Stomach smooth muscle (tissue), 2 donors: ENCODE measurements around the gene VPS45.
A peak's percentile ranks its signal among the peaks of the same experiment; 100 is the strongest.

Source experiments
- H3K27ac ChIP-seq: one replicate; pipeline ENCODE4 v1.7.0; 2013; ENCODE audit warnings: mild to moderate bottlenecking, low read length, inconsistent platforms
- H3K27me3 ChIP-seq, 2 donors: one replicate each; pipeline ENCODE4 v1.7.0; 2013; ENCODE audit warnings: low read length in 2 of 2; ENCODE audit not compliant: insufficient read depth in 2 of 2, control insufficient read depth in 1 of 2
- H3K36me3 ChIP-seq, 2 donors: one replicate each; pipeline ENCODE4 v1.7.0; 2013; ENCODE audit warnings: low read length in 2 of 2; ENCODE audit not compliant: control insufficient read depth in 2 of 2, insufficient read depth in 2 of 2
- H3K4me1 ChIP-seq: one replicate; pipeline ENCODE4 v1.7.0; 2013; ENCODE audit warnings: low read length; ENCODE audit not compliant: control insufficient read depth, insufficient read depth
- H3K4me3 ChIP-seq, 2 donors: one replicate each; pipeline ENCODE4 v1.7.0; 2013; ENCODE audit warnings: low read length in 2 of 2
- H3K9ac ChIP-seq, 2 donors: one replicate each; pipeline ENCODE4 v1.7.0; 2013; ENCODE audit warnings: low read length in 2 of 2, mild to moderate bottlenecking in 1 of 2
- H3K9me3 ChIP-seq, 2 donors: one replicate each; pipeline ENCODE4 v1.7.0; 2013; ENCODE audit warnings: low read length in 2 of 2; ENCODE audit not compliant: control insufficient read depth in 2 of 2
- donor health status: healthy.
- donor health status: Pancreatic carcinoma.

Gene VPS45

GRCh38 chr1:150093805-150094204 lies 26.2 kb downstream of the VPS45 start:
- H3K9me3 ChIP-seq = no peaks in the 10 kb centered on the region
- H3K27ac ChIP-seq = peak overlapping the region; percentile 46
- H3K9ac ChIP-seq = no peak overlapping the region
- H3K27me3 ChIP-seq = no peaks in the 10 kb centered on the region
- H3K4me1 ChIP-seq = no peaks in the 10 kb centered on the region
- H3K4me3 ChIP-seq = no peak overlapping the region
- peaks cover 6 to 20% of the 10 kb centered on the region in 2 donors for H3K36me3 ChIP-seq

DNA sequence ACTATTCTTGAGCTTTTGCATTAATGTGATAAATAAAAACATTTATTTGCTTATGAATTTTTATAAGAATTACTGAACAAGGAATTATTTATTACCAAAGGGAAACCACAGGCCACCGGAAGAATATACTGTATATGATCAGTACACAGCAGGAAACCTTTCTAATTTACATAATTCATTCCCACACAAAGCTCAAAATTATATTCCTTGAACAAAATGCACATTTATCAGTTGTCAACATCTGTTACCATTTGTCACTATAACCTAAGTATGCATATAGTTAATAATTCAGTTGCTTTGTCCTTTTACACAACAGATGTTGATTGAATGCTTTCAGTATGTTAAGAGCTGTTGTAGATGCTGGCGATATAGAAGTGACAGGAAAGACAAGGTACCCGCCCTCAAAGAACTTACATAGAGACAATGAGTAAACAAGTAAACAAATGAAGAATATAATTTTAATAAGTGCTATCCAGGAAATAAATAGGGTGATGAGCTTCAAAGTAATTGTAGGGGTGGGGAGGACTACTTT lies 27.2 kb downstream of the VPS45 start:
- H3K27me3 ChIP-seq = no peaks in the 10 kb centered on the region
- no peak overlapping the region for H3K4me3 ChIP-seq
- H3K9me3 ChIP-seq = no peaks in the 10 kb centered on the region
- H3K27ac ChIP-seq = no peak overlapping the region
- no peaks in the 10 kb centered on the region for H3K4me1 ChIP-seq
- peaks cover 6 to 20% of the 10 kb centered on the region in 2 donors for H3K36me3 ChIP-seq
- no peak overlapping the region for H3K9ac ChIP-seq

DNA sequence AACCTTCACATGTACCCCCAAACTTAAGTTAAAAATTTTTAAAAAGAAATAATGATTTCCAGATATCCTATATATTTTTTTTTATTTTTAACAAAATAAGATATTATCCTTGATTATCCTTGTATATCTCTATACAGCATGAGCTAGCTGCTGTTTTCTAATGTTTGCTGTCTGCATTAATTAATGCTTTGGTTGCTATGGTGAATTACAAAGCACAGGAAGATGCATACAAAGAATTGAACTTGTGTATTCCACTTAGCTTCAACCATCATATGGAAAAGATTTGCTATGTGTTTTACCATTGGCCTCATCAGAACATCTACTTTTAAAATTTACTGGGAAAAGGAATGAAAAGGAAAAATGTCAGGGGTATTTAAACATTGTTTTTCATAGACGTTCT lies 35.4 kb downstream of the VPS45 start:
- H3K9me3 ChIP-seq = no peaks in the 10 kb centered on the region
- H3K27ac ChIP-seq = no peak overlapping the region
- no peak overlapping the region for H3K9ac ChIP-seq
- peaks cover 2 to 6% of the 10 kb centered on the region in 2 donors for H3K36me3 ChIP-seq
- no peaks in the 10 kb centered on the region for H3K27me3 ChIP-seq
- no peak overlapping the region for H3K4me3 ChIP-seq
- no peaks in the 10 kb centered on the region for H3K4me1 ChIP-seq

GRCh38 chr1:150106341-150106740 lies 38.8 kb downstream of the VPS45 start:
- peaks cover 2 to 3% of the 10 kb centered on the region in 2 donors for H3K36me3 ChIP-seq
- H3K27me3 ChIP-seq = no peaks in the 10 kb centered on the region
- no peaks in the 10 kb centered on the region for H3K4me1 ChIP-seq
- H3K9me3 ChIP-seq = no peaks in the 10 kb centered on the region
- no peak overlapping the region for H3K9ac ChIP-seq
- no peak overlapping the region for H3K4me3 ChIP-seq
- H3K27ac ChIP-seq = no peak overlapping the region

DNA sequence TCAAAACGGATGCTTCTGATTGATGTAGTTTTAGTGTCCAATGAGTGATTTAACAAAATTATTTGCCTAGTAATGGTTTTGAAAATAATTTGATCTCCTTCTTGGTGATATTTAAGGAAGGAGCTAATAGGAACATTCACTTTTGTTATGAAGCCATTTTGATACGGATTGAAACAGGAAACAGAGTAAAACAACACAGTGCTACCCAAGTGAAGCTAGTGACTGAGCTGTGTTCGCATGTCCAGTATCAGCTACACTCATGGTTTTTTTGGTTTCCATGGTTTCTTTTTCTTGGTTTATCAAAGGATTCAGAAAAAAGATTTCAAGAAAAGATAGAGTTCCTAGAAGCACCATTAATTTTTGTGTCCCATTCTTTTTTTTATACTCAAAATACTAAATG lies 42.0 kb downstream of the VPS45 start:
- Histone ChIP-seq H3K9me3 (no peaks in the 10 kb centered on the region), H3K36me3 (peaks cover 0 to 3% of the 10 kb centered on the region in 2 donors), H3K9ac (no peak overlapping the region), H3K4me1 (no peaks in the 10 kb centered on the region), H3K27ac (no peak overlapping the region), H3K27me3 (no peaks in the 10 kb centered on the region), H3K4me3 (no peak overlapping the region)

DNA sequence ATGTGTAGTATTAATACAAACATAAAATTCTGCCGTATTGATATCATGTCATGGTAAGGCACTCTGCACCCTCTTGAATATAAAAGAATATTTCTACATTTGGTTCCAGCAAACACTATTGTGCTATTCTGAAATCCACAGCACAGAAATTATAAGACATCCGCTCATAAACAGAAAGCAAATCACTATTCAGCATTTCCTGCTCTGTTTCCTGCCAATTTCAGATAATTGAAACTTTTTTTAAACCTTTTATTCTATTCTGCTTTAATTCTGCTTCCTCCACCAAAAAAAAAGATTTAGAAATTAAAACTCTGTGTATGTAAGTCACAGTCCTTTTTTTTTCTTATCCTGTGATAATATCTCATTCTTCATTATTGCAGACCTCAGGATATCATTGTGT lies 42.5 kb downstream of the VPS45 start:
- Histone ChIP-seq H3K36me3 (peaks cover 0 to 3% of the 10 kb centered on the region in 2 donors), H3K27ac (no peak overlapping the region)

GRCh38 chr1:150111670-150112069 lies 44.1 kb downstream of the VPS45 start:
- H3K36me3 ChIP-seq = peaks cover 0 to 3% of the 10 kb centered on the region in 2 donors
- no peak overlapping the region for H3K9ac ChIP-seq
- H3K4me1 ChIP-seq = no peaks in the 10 kb centered on the region
- no peak overlapping the region for H3K27ac ChIP-seq
- H3K27me3 ChIP-seq = no peaks in the 10 kb centered on the region
- no peak overlapping the region for H3K4me3 ChIP-seq
- H3K9me3 ChIP-seq = no peaks in the 10 kb centered on the region

More for the DNA sequence above, 42.5 kb downstream of the VPS45 start:
- no peak overlapping the region for H3K9ac ChIP-seq
- H3K27me3 ChIP-seq = no peaks in the 10 kb centered on the region
- H3K4me3 ChIP-seq = no peak overlapping the region
- no peaks in the 10 kb centered on the region for H3K4me1 ChIP-seq
- H3K9me3 ChIP-seq = no peaks in the 10 kb centered on the region

- Histone ChIP-seq H3K27ac (no peak overlapping the region), H3K4me1 (no peaks in the 10 kb centered on the region), H3K36me3 (peaks cover 0 to 3% of the 10 kb centered on the region in 2 donors), H3K9ac (no peak overlapping the region), H3K27me3 (no peaks in the 10 kb centered on the region), H3K9me3 (no peaks in the 10 kb centered on the region), H3K4me3 (no peak overlapping the region)
Observed at GRCh38 chr1:150115121-150115520, 47.5 kb downstream of the VPS45 start.

DNA sequence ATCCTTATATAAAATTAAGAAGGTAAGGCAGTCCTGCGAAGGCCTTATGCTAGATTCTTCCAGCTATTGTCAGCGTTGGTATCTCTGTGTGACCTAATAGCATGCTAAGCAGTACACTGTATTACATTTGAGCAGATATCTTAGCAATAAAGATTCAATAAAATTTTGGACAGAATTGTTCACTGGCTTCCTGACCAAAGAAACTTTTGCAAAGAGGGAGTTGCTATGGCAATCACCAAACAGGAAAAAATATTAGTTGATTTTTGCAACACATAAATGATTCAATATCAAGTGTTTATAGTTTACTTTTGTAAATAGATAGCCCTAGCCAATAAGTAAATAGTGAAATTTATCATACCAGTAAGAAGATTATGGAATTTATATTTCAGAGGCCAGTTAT lies 51.1 kb downstream of the VPS45 start:
- Histone ChIP-seq H3K36me3 (peaks cover 0 to 3% of the 10 kb centered on the region in 2 donors), H3K27ac (no peak overlapping the region), H3K9me3 (no peaks in the 10 kb centered on the region), H3K9ac (no peak overlapping the region), H3K4me3 (no peak overlapping the region), H3K27me3 (no peaks in the 10 kb centered on the region), H3K4me1 (no peaks in the 10 kb centered on the region)

GRCh38 chr1:150121236-150121862 lies 53.8 kb downstream of the VPS45 start:
- no peak overlapping the region for H3K27ac ChIP-seq
- H3K4me3 ChIP-seq = no peak overlapping the region
- no peaks in the 10 kb centered on the region for H3K9me3 ChIP-seq
- no peak overlapping the region for H3K9ac ChIP-seq
- H3K36me3 ChIP-seq = peaks cover 0 to 4% of the 10 kb centered on the region in 2 donors
- no peaks in the 10 kb centered on the region for H3K27me3 ChIP-seq
- no peaks in the 10 kb centered on the region for H3K4me1 ChIP-seq

DNA sequence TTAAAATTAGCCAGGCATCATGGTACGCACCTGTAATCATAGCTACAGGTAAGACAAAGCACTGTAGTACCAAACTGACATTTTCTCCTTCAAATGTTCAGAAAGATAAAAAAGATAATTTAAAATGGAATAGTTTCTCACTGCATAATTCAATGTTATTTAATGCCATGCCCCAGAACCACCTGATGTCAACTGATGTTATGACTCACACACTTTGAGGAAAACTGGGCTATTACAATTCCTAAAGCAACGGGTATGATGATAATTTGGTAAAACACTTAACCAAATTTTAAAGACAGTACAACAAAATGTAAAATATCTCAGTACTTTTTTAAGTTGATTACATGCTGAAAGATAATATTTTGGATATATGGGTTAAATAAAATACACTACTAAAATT lies 59.2 kb downstream of the VPS45 start:
- no peak overlapping the region for H3K9ac ChIP-seq
- H3K9me3 ChIP-seq = no peaks in the 10 kb centered on the region
- no peak overlapping the region for H3K4me3 ChIP-seq
- no peaks in the 10 kb centered on the region for H3K27me3 ChIP-seq
- H3K4me1 ChIP-seq = no peaks in the 10 kb centered on the region
- H3K36me3 ChIP-seq = peaks cover 2 to 4% of the 10 kb centered on the region in 2 donors
- H3K27ac ChIP-seq = no peak overlapping the region
